ENCODE measurements around the gene RPS5. TPM values are rescaled to one million over a fixed set of nuclear protein-coding genes. Genes with fewer than 3 reads are reported as not detected.
"Not testable (repeated sequence)": the region's sequence is repeated elsewhere in the genome, so short reads cannot be mapped to it uniquely, and the experiment has no call there.

RPS5 gene
- total RNA-seq = 1,000 to 10,000 TPM; 1,111 to 1,173 TPM

GRCh38 chr19:58386576-58387337, at the start of gene RPS5:
TSS of gene RPS5 (plus strand) at chr19:58387269. CDS start at chr19:58388138, 869 bp downstream.
- ChIA-PET CTCF (interaction anchor here (1.0 to 1.7 kb wide), 2 partner anchors 132 to 194 kb away, joined by 3 to 5 read pairs; no protein-coding TSS in a partner anchor), POLR2A (interaction anchor here (0.6 to 2.0 kb wide), 7 partner anchors 20 to 568 kb away, joined by 3 to 11 read pairs (median 4); partner anchors contain the start of genes ZNF132, ZNF274 and ZNF497)
- Mint-ChIP-seq H3K27ac (peak within 1 kb of the TSS; percentile 95), H3K4me3 (peak within 1 kb of the TSS; percentile 97), H3K36me3 (ENCODE audit: low read depth) (peaks cover 36% of the 10 kb centered on the region), H3K4me1 (ENCODE audit: low read depth) (peaks cover 58% of the 10 kb centered on the region), H3K9me3 (ENCODE audit: insufficient read depth) (no peaks in the 10 kb centered on the region), H3K27me3 (ENCODE audit: low read depth) (no peaks in the 10 kb centered on the region)
- DNase-seq = peak; percentile 98
- peak; percentile 87 for ATAC-seq

- Mint-ChIP-seq H3K9me3 (ENCODE audit: insufficient read depth) (no peaks in the 10 kb centered on the region), H3K4me3 (no peak overlapping the region), H3K36me3 (ENCODE audit: low read depth) (peaks cover 55% of the 10 kb centered on the region), H3K4me1 (ENCODE audit: low read depth) (peaks cover 10% of the 10 kb centered on the region), H3K27ac (no peak overlapping the region), H3K27me3 (ENCODE audit: low read depth) (no peaks in the 10 kb centered on the region)
- ChIA-PET CTCF (no interaction called here), POLR2A (no interaction called here)
- no peak for DNase-seq
- ATAC-seq = no peak
These were observed 48.7 kb upstream of the RPS5 start for GRCh38 chr19:58338336-58338735.

GRCh38 chr19:58338825-58339558, 48.1 kb upstream of the RPS5 start:
- DNase-seq (no peak), ATAC-seq (no peak)
- H3K36me3 Mint-ChIP-seq (ENCODE audit: low read depth) = peaks cover 57% of the 10 kb centered on the region
- ChIA-PET CTCF (interaction anchor here (1.4 kb wide), 1 partner anchor 16 kb away, joined by 5 read pairs; no protein-coding TSS in a partner anchor), POLR2A (no interaction called here)
- H3K27me3 Mint-ChIP-seq (ENCODE audit: low read depth) = no peaks in the 10 kb centered on the region
- H3K27ac Mint-ChIP-seq = no peak overlapping the region
- H3K4me1 Mint-ChIP-seq (ENCODE audit: low read depth) = peaks cover 10% of the 10 kb centered on the region
- no peak overlapping the region for H3K4me3 Mint-ChIP-seq
- no peaks in the 10 kb centered on the region for H3K9me3 Mint-ChIP-seq (ENCODE audit: insufficient read depth)

- ChIA-PET POLR2A (no interaction called here), CTCF (no interaction called here)
- H3K4me1 Mint-ChIP-seq (ENCODE audit: low read depth) = peaks cover 32% of the 10 kb centered on the region
- ATAC-seq = no peak
- no peak for DNase-seq
- peaks cover 25% of the 10 kb centered on the region for H3K36me3 Mint-ChIP-seq (ENCODE audit: low read depth)
- peak overlapping the region; percentile 6 for H3K27ac Mint-ChIP-seq
- no peaks in the 10 kb centered on the region for H3K9me3 Mint-ChIP-seq (ENCODE audit: insufficient read depth)
- H3K27me3 Mint-ChIP-seq (ENCODE audit: low read depth) = no peaks in the 10 kb centered on the region
- H3K4me3 Mint-ChIP-seq = peak overlapping the region; percentile 95
These were observed 41.5 kb upstream of the RPS5 start for GRCh38 chr19:58345558-58345957.

GRCh38 chr19:58346961-58347929, 39.8 kb upstream of the RPS5 start:
- Mint-ChIP-seq H3K9me3 (ENCODE audit: insufficient read depth) (no peaks in the 10 kb centered on the region), H3K27me3 (ENCODE audit: low read depth) (no peaks in the 10 kb centered on the region), H3K4me1 (ENCODE audit: low read depth) (peaks cover 31% of the 10 kb centered on the region), H3K4me3 (peak overlapping the region; percentile 95), H3K36me3 (ENCODE audit: low read depth) (peaks cover 33% of the 10 kb centered on the region), H3K27ac (peak overlapping the region; percentile 87)
- ATAC-seq (peak; percentile 93), DNase-seq (peak; percentile 80)
- POLR2A ChIA-PET = interaction anchor here (0.6 to 3.4 kb wide), 13 partner anchors 9 to 197 kb away, joined by 3 to 25 read pairs (median 3); partner anchors contain the start of genes ERVK3-1, TRIM28, ZNF274 and ZNF497
- CTCF ChIA-PET = interaction anchor here (0.6 to 2.4 kb wide), 7 partner anchors 9 to 172 kb away, joined by 3 to 13 read pairs (median 4); partner anchors contain the start of gene ZBTB45

GRCh38 chr19:58348080-58348479, 39.0 kb upstream of the RPS5 start:
- ChIA-PET CTCF (interaction anchor here (0.7 to 2.4 kb wide), 6 partner anchors 8 to 171 kb away, joined by 3 to 13 read pairs (median 4); partner anchors contain the start of gene ZBTB45), POLR2A (interaction anchor here (0.6 to 3.4 kb wide), 7 partner anchors 8 to 196 kb away, joined by 3 to 25 read pairs (median 3); partner anchors contain the start of genes TRIM28, ZNF274 and ZNF497)
- not testable (repeated sequence) for H3K27me3 Mint-ChIP-seq (ENCODE audit: low read depth); DNase-seq; H3K9me3 Mint-ChIP-seq (ENCODE audit: insufficient read depth)
- peak; percentile 2 for ATAC-seq
- Mint-ChIP-seq H3K36me3 (ENCODE audit: low read depth) (peaks cover 32% of the 10 kb centered on the region), H3K4me3 (peak overlapping the region; percentile 95), H3K27ac (peak overlapping the region; percentile 87), H3K4me1 (ENCODE audit: low read depth) (peaks cover 31% of the 10 kb centered on the region)

GRCh38 chr19:58349590-58349989, 37.5 kb upstream of the RPS5 start:
- DNase-seq = no peak
- Mint-ChIP-seq H3K27ac (peak overlapping the region; percentile 34), H3K36me3 (ENCODE audit: low read depth) (peaks cover 34% of the 10 kb centered on the region), H3K27me3 (ENCODE audit: low read depth) (no peaks in the 10 kb centered on the region), H3K9me3 (ENCODE audit: insufficient read depth) (no peaks in the 10 kb centered on the region), H3K4me3 (peak overlapping the region; percentile 22), H3K4me1 (ENCODE audit: low read depth) (peaks cover 33% of the 10 kb centered on the region)
- ATAC-seq = no peak
- ChIA-PET POLR2A (interaction anchor here (1.0 kb wide), 1 partner anchor 13 kb away, joined by 3 read pairs; the partner anchor contains the start of gene ZNF497), CTCF (no interaction called here)

GRCh38 chr19:58350001-58350861, 36.8 kb upstream of the RPS5 start:
- CTCF ChIA-PET = no interaction called here
- peaks cover 39% of the 10 kb centered on the region for H3K4me1 Mint-ChIP-seq (ENCODE audit: low read depth)

GRCh38 chr19:58350871-58351557, 36.1 kb upstream of the RPS5 start:
- Mint-ChIP-seq H3K9me3 (ENCODE audit: insufficient read depth) (no peaks in the 10 kb centered on the region), H3K4me1 (ENCODE audit: low read depth) (peaks cover 40% of the 10 kb centered on the region), H3K27me3 (ENCODE audit: low read depth) (no peaks in the 10 kb centered on the region), H3K27ac (no peak overlapping the region), H3K4me3 (no peak overlapping the region), H3K36me3 (ENCODE audit: low read depth) (peaks cover 40% of the 10 kb centered on the region)
- DNase-seq = no peak
- POLR2A ChIA-PET = no interaction called here
- ATAC-seq = no peak
- CTCF ChIA-PET = no interaction called here

More at GRCh38 chr19:58350001-58350861, 36.8 kb upstream of the RPS5 start:
- peaks cover 35% of the 10 kb centered on the region for H3K36me3 Mint-ChIP-seq (ENCODE audit: low read depth)
- DNase-seq (no peak), ATAC-seq (no peak)
- H3K27ac Mint-ChIP-seq = peak overlapping the region; percentile 34
- no peaks in the 10 kb centered on the region for H3K9me3 Mint-ChIP-seq (ENCODE audit: insufficient read depth)
- no peaks in the 10 kb centered on the region for H3K27me3 Mint-ChIP-seq (ENCODE audit: low read depth)
- POLR2A ChIA-PET = interaction anchor here (1.0 kb wide), 1 partner anchor 13 kb away, joined by 3 read pairs; the partner anchor contains the start of gene ZNF497
- H3K4me3 Mint-ChIP-seq = no peak overlapping the region

- Mint-ChIP-seq H3K9me3 (ENCODE audit: insufficient read depth) (no peaks in the 10 kb centered on the region), H3K4me1 (ENCODE audit: low read depth) (peaks cover 42% of the 10 kb centered on the region), H3K4me3 (no peak overlapping the region), H3K27ac (no peak overlapping the region), H3K27me3 (ENCODE audit: low read depth) (no peaks in the 10 kb centered on the region), H3K36me3 (ENCODE audit: low read depth) (peaks cover 43% of the 10 kb centered on the region)
- no peak for ATAC-seq
- ChIA-PET POLR2A (no interaction called here), CTCF (no interaction called here)
- no peak for DNase-seq
These were observed 35.6 kb upstream of the RPS5 start for GRCh38 chr19:58351558-58351878.
